Stimulated activated naive CD4-positive, alpha-beta T cell treated with Interleukin-2 at 50 U/mL for 16 hours (primary cell): Measurements from ENCODE around the gene CCR1.
A peak's percentile ranks its signal among the peaks of the same experiment; 100 is the strongest.

Source experiments
- DNase-seq: peaks from one replicate; lab custom pipeline; 2025; lab: John Stamatoyannopoulos, UW

The CCR1 gene

GRCh38 chr3:46208167-46208704, at the start of gene CCR1:
TSS of gene CCR1 (minus strand) at chr3:46208313. CDS start at chr3:46204313, 4,000 bp downstream.
- peak; percentile 26 for DNase-seq

- no peak for DNase-seq
Observed at GRCh38 chr3:46252980-46253379, 44.9 kb upstream of the CCR1 start.

GRCh38 chr3:46245146-46245545, 37.0 kb upstream of the CCR1 start:
- no peak for DNase-seq

- DNase-seq, result no peak
Observed at GRCh38 chr3:46243560-46243959, 35.4 kb upstream of the CCR1 start.

GRCh38 chr3:46242120-46242519, 34.0 kb upstream of the CCR1 start, which contains the start of gene CCR3:
TSS of gene CCR3 (plus strand) at chr3:46242460. CDS start at chr3:46265159, 22,699 bp downstream.
- no peak for DNase-seq

GRCh38 chr3:46239952-46240351, 31.8 kb upstream of the CCR1 start:
- DNase-seq, result no peak

GRCh38 chr3:46239301-46239938, 31.3 kb upstream of the CCR1 start:
- DNase-seq, result no peak

GRCh38 chr3:46238386-46238785, 30.3 kb upstream of the CCR1 start:
- no peak for DNase-seq

GRCh38 chr3:46236294-46237054, 28.4 kb upstream of the CCR1 start:
- DNase-seq, result no peak

GRCh38 chr3:46235425-46235824, 27.3 kb upstream of the CCR1 start:
- no peak for DNase-seq

GRCh38 chr3:46233194-46233593, 25.1 kb upstream of the CCR1 start:
- DNase-seq, result no peak

- DNase-seq, result no peak
Observed at GRCh38 chr3:46231323-46231722, 23.2 kb upstream of the CCR1 start.

- no peak for DNase-seq
Observed at GRCh38 chr3:46228260-46229242, 20.4 kb upstream of the CCR1 start.

- no peak for DNase-seq
Observed at GRCh38 chr3:46222435-46223161, 14.5 kb upstream of the CCR1 start.

GRCh38 chr3:46221938-46222337, 13.8 kb upstream of the CCR1 start:
- no peak for DNase-seq

GRCh38 chr3:46221391-46221790, 13.3 kb upstream of the CCR1 start:
- no peak for DNase-seq

- DNase-seq, result no peak
Observed at GRCh38 chr3:46218196-46218709, 10.1 kb upstream of the CCR1 start.

- DNase-seq, result no peak
Observed at GRCh38 chr3:46215810-46216414, 7.8 kb upstream of the CCR1 start.

GRCh38 chr3:46214751-46215352, 6.7 kb upstream of the CCR1 start:
- DNase-seq, result no peak

GRCh38 chr3:46213201-46213600, 5.1 kb upstream of the CCR1 start:
- DNase-seq, result no peak
